ENCODE data around the gene HEATR1. TPM values are rescaled to one million over a fixed set of nuclear protein-coding genes. Genes with fewer than 3 reads are reported as not detected.

The HEATR1 gene
- polyA plus RNA-seq, 1 of the 3 experiments (the other 2 are of a cell fraction), result 10.6 TPM

DNA sequence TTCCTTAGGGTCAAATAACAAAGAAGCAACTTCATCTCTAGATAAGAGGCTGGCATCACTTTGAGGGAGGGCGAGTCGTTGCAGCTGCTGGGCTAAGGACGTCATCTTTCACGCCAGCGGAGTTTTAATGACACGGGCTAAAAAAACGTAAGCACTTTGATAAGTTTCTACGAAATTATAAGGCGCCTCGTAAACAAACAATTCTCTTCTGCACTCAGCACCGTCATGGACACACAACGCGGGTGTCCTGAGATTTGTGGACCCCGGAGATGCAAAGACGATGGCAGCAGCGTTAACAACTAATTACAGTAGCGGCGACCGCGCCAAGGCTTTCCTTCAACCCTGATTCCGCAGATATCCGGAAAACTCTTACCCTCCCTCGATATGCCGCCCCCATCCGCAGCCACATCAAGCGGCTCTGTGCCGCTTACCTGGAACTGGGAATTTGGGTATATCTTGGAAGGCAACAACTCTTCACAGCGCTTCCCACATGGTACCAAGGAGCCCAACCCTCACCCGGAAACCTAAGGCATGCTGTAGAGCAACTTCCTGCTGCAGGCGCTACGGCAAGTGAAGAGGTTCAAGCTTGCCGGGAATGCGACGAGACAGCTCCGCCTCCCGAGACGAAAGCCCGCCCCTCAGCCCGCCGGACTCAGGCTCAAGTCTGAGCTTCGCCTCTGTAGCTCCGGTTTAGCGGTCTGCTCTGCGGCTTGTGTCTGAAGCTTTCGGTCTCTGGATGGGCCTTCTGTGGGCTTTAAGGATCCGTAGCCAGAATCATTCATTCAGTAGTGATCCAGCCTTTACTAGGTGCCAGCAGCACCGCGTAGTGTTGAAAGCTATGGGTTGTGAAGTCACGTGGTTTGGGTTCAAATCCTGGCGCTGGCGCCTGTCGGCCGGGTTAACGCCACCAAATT, at the start of gene HEATR1 (continued):
- TF ChIP-seq IRF3 (IDR thresholded peaks at IDR 0.05; ENCODE audit: low read depth, low read length), result no peak
- no peak for TF ChIP-seq MEF2A (IDR thresholded peaks at IDR 0.05; ENCODE audit: borderline replicate concordance, low read depth)
- TF ChIP-seq POLR2AphosphoS5 (IDR thresholded peaks at IDR 0.05; ENCODE audit: low read depth, low read length), result peak; percentile 80
- TF ChIP-seq GABPA (IDR thresholded peaks at IDR 0.05; ENCODE audit: low read depth), result peak; percentile 95
- no peak for TF ChIP-seq FOXJ3 (CRISPR knock-in tag; IDR thresholded peaks at IDR 0.05)
- TF ChIP-seq USF1 (IDR thresholded peaks at IDR 0.05; ENCODE audit: borderline replicate concordance, low read depth), result peak; percentile 86
- no peak for TF ChIP-seq RAD21 (IDR thresholded peaks at IDR 0.05; ENCODE audit: low read length)
- peak; percentile 96 for TF ChIP-seq ELF1 (IDR thresholded peaks at IDR 0.05)
- TF ChIP-seq JUND (IDR thresholded peaks at IDR 0.05), result no peak
- no peak for TF ChIP-seq RCOR1 (IDR thresholded peaks at IDR 0.05; ENCODE audit: low read length)
- no peak for TF ChIP-seq GATA2 (CRISPR knock-in tag; IDR thresholded peaks at IDR 0.05)
- TF ChIP-seq PBX3 (IDR thresholded peaks at IDR 0.05), result no peak
- TF ChIP-seq NFIC (IDR thresholded peaks at IDR 0.05; ENCODE audit: borderline replicate concordance), result no peak
- TF ChIP-seq, protein P1, sequence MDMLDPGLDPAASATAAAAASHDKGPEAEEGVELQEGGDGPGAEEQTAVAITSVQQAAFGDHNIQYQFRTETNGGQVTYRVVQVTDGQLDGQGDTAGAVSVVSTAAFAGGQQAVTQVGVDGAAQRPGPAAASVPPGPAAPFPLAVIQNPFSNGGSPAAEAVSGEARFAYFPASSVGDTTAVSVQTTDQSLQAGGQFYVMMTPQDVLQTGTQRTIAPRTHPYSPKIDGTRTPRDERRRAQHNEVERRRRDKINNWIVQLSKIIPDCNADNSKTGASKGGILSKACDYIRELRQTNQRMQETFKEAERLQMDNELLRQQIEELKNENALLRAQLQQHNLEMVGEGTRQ (IDR thresholded peaks at IDR 0.05; ENCODE audit: borderline replicate concordance, low read depth, low read length), result peak; percentile 52; the same call in 1 of the 2 replicates
- TF ChIP-seq FOXM1 (IDR thresholded peaks at IDR 0.05; ENCODE audit: low read depth), result no peak

DNA sequence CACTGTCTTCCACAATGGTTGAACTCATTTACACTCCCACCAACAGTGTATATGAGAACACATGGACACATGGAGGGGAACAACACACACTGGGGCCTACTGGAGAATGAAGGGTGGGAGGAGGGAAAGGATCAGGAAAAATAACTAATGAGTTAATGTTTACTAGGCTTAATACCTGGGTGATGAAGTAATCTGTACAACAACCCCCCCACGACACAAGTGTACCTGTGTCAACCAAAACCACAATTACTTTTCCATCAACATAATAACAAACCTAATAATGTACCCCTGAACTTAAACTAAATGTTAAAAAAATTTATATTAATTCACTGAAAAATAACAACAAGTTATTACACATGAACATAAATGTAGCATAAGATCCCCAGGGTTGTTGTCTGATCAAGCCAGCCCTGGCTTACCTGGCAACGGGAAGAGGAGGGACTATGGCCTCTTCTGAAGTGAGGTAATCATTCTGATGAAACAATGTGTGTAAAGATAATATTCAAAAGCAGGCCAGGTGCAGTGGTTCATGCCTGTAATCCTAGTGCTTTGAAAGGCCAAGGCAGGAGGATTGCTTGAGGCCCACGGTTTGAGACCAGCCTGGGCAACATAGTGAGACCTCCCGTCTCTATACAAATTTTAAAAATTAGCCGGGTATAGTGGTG, 40.8 kb upstream of the HEATR1 start:
- Histone ChIP-seq H3K27me3 (ENCODE audit: insufficient read depth) (no peaks in the 10 kb centered on the region), H4K20me1 (ENCODE audit: insufficient read depth) (no peaks in the 10 kb centered on the region), H3K79me2 (ENCODE audit: insufficient read depth) (no peaks in the 10 kb centered on the region), H3K4me1 (ENCODE audit: control insufficient read depth in 1 of 2, insufficient read depth in 2 of 2, low read depth in 1 of 2, low read length in 1 of 2) (no peaks in the 10 kb centered on the region), H3K4me2 (no peak overlapping the region), H3F3A (replicated peaks; ENCODE audit: insufficient read depth) (no peaks in the 10 kb centered on the region), H3K9ac (no peak overlapping the region), H3K4me3 (ENCODE audit: low read depth in 2 of 2, low read length in 1 of 2) (no peak overlapping the region), H3K9me2 (no peaks in the 10 kb centered on the region), H2AFZ (ENCODE audit: low read depth) (no peak overlapping the region), H3K36me3 (replicated peaks in 1 of 2; ENCODE audit: control insufficient read depth in 1 of 2, insufficient read depth in 2 of 2, low read length in 1 of 2) (no peaks in the 10 kb centered on the region), H3K9me3 (no peaks in the 10 kb centered on the region), H3K27ac (ENCODE audit: low read depth in 2 of 2, low read length in 1 of 2) (no peak overlapping the region)
- no peak for DNase-seq
- TF ChIP-seq MAX (IDR thresholded peaks at IDR 0.05; ENCODE audit: low read depth) (no peak), RAD21 (IDR thresholded peaks at IDR 0.05; ENCODE audit: low read length) (no peak), MEF2A (IDR thresholded peaks at IDR 0.05; ENCODE audit: borderline replicate concordance, low read depth) (no peak), SMC3 (IDR thresholded peaks at IDR 0.05; ENCODE audit: low read depth, low read length) (no peak), RXRA (IDR thresholded peaks at IDR 0.05; ENCODE audit: borderline replicate concordance, low read depth) (no peak)
- ChIA-PET POLR2A (no interaction called here), CTCF (no interaction called here)
- 41% methylated on average over 5 of the region's 5 CpGs for WGBS (ENCODE audit: low lambda C conversion rate)
